Loucy (cell line): ENCODE measurements around the gene HUNK.

ENCODE experiments used
- CTCF ChIP-seq: fragments of 200-600 bp; sonication (generic); conservative IDR thresholded peaks from 2 replicates; pipeline ENCODE4 v1.5.1; 2014; ENCODE audit warnings: mild to moderate bottlenecking, antibody characterized with exemption, low read length
- EZH2phosphoT487 ChIP-seq: fragments of 200-600 bp; IDR thresholded peaks from 2 replicates; pipeline ENCODE4 v1.6.1; 2018; ENCODE audit warnings: antibody characterized with exemption, mild to moderate bottlenecking, moderate library complexity, borderline replicate concordance

GRCh38 chr21:31929548-31929947, 56.7 kb downstream of the HUNK start:
- TF ChIP-seq CTCF, result no peak
- TF ChIP-seq EZH2phosphoT487, result no peak
